IMR-90 (cell line): ENCODE results near the gene DIP2C. TPM values are rescaled to one million over a fixed set of nuclear protein-coding genes. Genes with fewer than 3 reads are reported as not detected.

Experiments
- ATAC-seq: fragments of 200-7000 bp; cut with Tn5 transposase; 2 replicates; pipeline ENCODE4 v1.9.1; 2020; ENCODE audit warnings: low read depth, mild to moderate bottlenecking, moderate library complexity
- BruUV-seq: library from RNA; stranded (reverse); fragments of 400-500 nt; replicated peaks from 2 replicates; lab custom pipeline; 2021; lab: Mats Ljungman, UMichigan
- CTCF ChIA-PET: fragments of 300-600 bp; formaldehyde crosslinking; extraction: SDS; loops from one replicate; lab custom pipeline; 2021; ENCODE audit warnings: antibody characterized with exemption; lab: Yijun Ruan, JAX
- POLR2A ChIA-PET: fragments of 300-600 bp; sonication (Branson Sonifier 250); formaldehyde crosslinking; loops from one replicate; lab custom pipeline; 2022; ENCODE audit warnings: antibody characterized with exemption; ENCODE audit not compliant: unreplicated experiment; lab: Charles Lee
- DNase-seq: peaks from one replicate; pipeline ENCODE4 v3.0.0; 2013
- H2AFZ ChIP-seq: replicated peaks from 2 replicates; pipeline ENCODE3; 2013; ENCODE audit warnings: low read length, mild to moderate bottlenecking; ENCODE audit not compliant: poor library complexity
- H2AK5ac ChIP-seq: 2 replicates; pipeline ENCODE4 v1.6.1; 2013; ENCODE audit warnings: low read depth, low read length, inconsistent platforms
- H2AK9ac ChIP-seq: replicated peaks from 2 replicates; pipeline ENCODE3; 2013; ENCODE audit warnings: mild to moderate bottlenecking, low read depth, low read length, moderate library complexity; ENCODE audit not compliant: poor library complexity
- H2BK120ac ChIP-seq: 2 replicates; pipeline ENCODE4 v1.6.1; 2013; ENCODE audit warnings: low read depth, low read length, inconsistent platforms
- H2BK15ac ChIP-seq: 3 replicates; pipeline ENCODE4 v1.6.1; 2013; ENCODE audit warnings: low read depth, low read length, inconsistent platforms
- H2BK20ac ChIP-seq: 2 replicates; pipeline ENCODE4 v1.6.1; 2013; ENCODE audit warnings: low read depth, mild to moderate bottlenecking, inconsistent platforms, low read length, moderate library complexity
- H2BK5ac ChIP-seq: 2 replicates; pipeline ENCODE4 v1.6.1; 2013; ENCODE audit warnings: mild to moderate bottlenecking, low read depth, low read length, inconsistent platforms; ENCODE audit not compliant: poor library complexity, severe bottlenecking
- H3K14ac ChIP-seq: replicated peaks from 2 replicates; pipeline ENCODE4 v1.6.1; 2013; ENCODE audit warnings: low read depth, low read length, inconsistent platforms
- H3K18ac ChIP-seq: 2 replicates; pipeline ENCODE4 v1.6.1; 2013; ENCODE audit warnings: low read depth, low read length, control low read depth
- H3K23ac ChIP-seq: 2 replicates; pipeline ENCODE4 v1.6.1; 2013; ENCODE audit warnings: low read depth, low read length, inconsistent platforms
- H3K27ac ChIP-seq: 2 replicates; pipeline ENCODE4 v1.5.1; 2013; ENCODE audit warnings: mild to moderate bottlenecking, control low read depth, low read length; ENCODE audit not compliant: insufficient read depth
- H3K27me3 ChIP-seq: 2 replicates; pipeline ENCODE4 v1.6.1; 2013; ENCODE audit warnings: low read length; ENCODE audit not compliant: control insufficient read depth, insufficient read depth
- H3K36me3 ChIP-seq: 2 replicates; pipeline ENCODE4 v1.6.1; 2013; ENCODE audit warnings: low read length, mixed read lengths; ENCODE audit not compliant: control insufficient read depth, insufficient read depth
- H3K4ac ChIP-seq: 2 replicates; pipeline ENCODE4 v1.6.1; 2013; ENCODE audit warnings: low read depth, low read length, inconsistent platforms
- H3K4me1 ChIP-seq: 2 replicates; pipeline ENCODE4 v1.6.1; 2013; ENCODE audit warnings: low read length, mixed read lengths; ENCODE audit not compliant: control insufficient read depth, insufficient read depth
- H3K4me2 ChIP-seq: 2 replicates; pipeline ENCODE4 v1.6.1; 2013; ENCODE audit warnings: low read depth, mild to moderate bottlenecking, control low read depth, low read length, moderate library complexity
- H3K4me3 ChIP-seq: 2 replicates; pipeline ENCODE4 v1.5.1; 2013; ENCODE audit warnings: low read depth, mild to moderate bottlenecking, control low read depth, low read length, moderate library complexity; ENCODE audit not compliant: insufficient read depth
- H3K56ac ChIP-seq: 2 replicates; pipeline ENCODE4 v1.6.1; 2013; ENCODE audit warnings: low read length, inconsistent platforms; ENCODE audit not compliant: insufficient read depth; ENCODE audit errors: extremely low read depth
- H3K79me1 ChIP-seq, 2 experiments: 2 replicates each; pipeline ENCODE4 v1.6.1; 2013; ENCODE audit warnings: low read length in 2 of 2, inconsistent platforms in 1 of 2, low read depth in 1 of 2
- H3K9ac ChIP-seq: 2 replicates; pipeline ENCODE4 v1.6.1; 2013; ENCODE audit warnings: low read depth, low read length, control low read depth
- H3K9me1 ChIP-seq: 2 replicates; pipeline ENCODE4 v1.6.1; 2013; ENCODE audit warnings: low read length, inconsistent platforms; ENCODE audit not compliant: insufficient read depth
- H3K9me3 ChIP-seq: 2 replicates; pipeline ENCODE4 v1.6.1; 2013; ENCODE audit warnings: low read length; ENCODE audit not compliant: control insufficient read depth, insufficient read depth
- H4K20me1 ChIP-seq: 2 replicates; pipeline ENCODE4 v1.6.1; 2013; ENCODE audit warnings: low read length, inconsistent platforms; ENCODE audit not compliant: insufficient read depth
- H4K5ac ChIP-seq: 2 replicates; pipeline ENCODE4 v1.6.1; 2013; ENCODE audit warnings: mild to moderate bottlenecking, low read depth, low read length, control low read depth
- H4K8ac ChIP-seq, 2 experiments: 2 replicates each; pipeline ENCODE4 v1.6.1; 2013; ENCODE audit warnings: low read depth in 2 of 2, low read length in 2 of 2, control low read depth in 1 of 2, inconsistent platforms in 1 of 2
- H4K91ac ChIP-seq: 2 replicates; pipeline ENCODE4 v1.6.1; 2013; ENCODE audit warnings: low read depth, low read length, inconsistent platforms; ENCODE audit not compliant: insufficient read depth
- MAZ ChIP-seq: IDR thresholded peaks from 2 replicates; pipeline ENCODE4 v1.6.1; 2012; ENCODE audit warnings: low read depth, mild to moderate bottlenecking, low read length, improper control_type of control experiment, moderate library complexity, borderline replicate concordance
- NFE2L2 ChIP-seq: fragments of 150-350 bp; IDR thresholded peaks from 2 replicates; pipeline ENCODE4 v1.6.1; 2016; ENCODE audit warnings: low read depth, mild to moderate bottlenecking, low read length
- POLR2A ChIP-seq: IDR thresholded peaks from 2 replicates; pipeline ENCODE4 v1.6.1; 2012; ENCODE audit warnings: mild to moderate bottlenecking, low read depth, low read length
- RFX5 ChIP-seq: IDR thresholded peaks from 2 replicates; pipeline ENCODE4 v1.8.0; 2012; ENCODE audit warnings: low read depth, mild to moderate bottlenecking, low read length, moderate library complexity
- WGBS, 2 experiments: methylation state at CpG; one replicate each; pipeline versions ENCODE4 v1.1.5 to v1.1.7; 2013; ENCODE audit warnings: missing lambda C conversion rate in 2 of 2; ENCODE audit not compliant: insufficient read length in 1 of 2; ENCODE audit errors: extremely low coverage in 2 of 2; 5-methylcytosine and 5-hydroxymethylcytosine counted together
- dilution Hi-C: fragments of 300-500 bp; cut with HindIII; formaldehyde crosslinking; loops from one replicate; pipeline ENCODE4 v1.14.3; 2018; ENCODE audit warnings: low sequenced_read_pairs; ENCODE audit not compliant: unreplicated experiment
- in situ Hi-C: fragments of 300-500 bp; cut with MboI; formaldehyde crosslinking; loops from 3 replicates; pipeline ENCODE4 v1.14.3; 2019; ENCODE audit warnings: low sequenced_read_pairs, inconsistent platforms, mixed read lengths
- intact Hi-C: fragments of 100-400 bp; cut with micrococcal nuclease; formaldehyde crosslinking; loops from 2 replicates; pipeline ENCODE4 v1.10.0; 2022
- polyA plus RNA-seq, 3 experiments: library from polyadenylated mRNA; depleted of rRNA; stranded (reverse); fragments of >200 nt; gene quantifications; 2 replicates each; pipeline ENCODE4 v1.2.3, GENCODE V29; 2012; ENCODE audit warnings: low replicate concordance in 1 of 3
- total RNA-seq: library from RNA; depleted of rRNA; stranded (reverse); fragments of >200 nt; gene quantifications from 2 replicates; pipeline ENCODE4 v1.2.3, GENCODE V29; 2012
- TF ChIP-seq, protein P1 (sequence below): conservative IDR thresholded peaks from 2 replicates; pipeline ENCODE4 v1.5.1; 2012; ENCODE audit warnings: mild to moderate bottlenecking, low read depth, low read length, improper control_type of control experiment
- TF ChIP-seq, protein P2 (sequence below): fragments of 150-350 bp; IDR thresholded peaks from 2 replicates; pipeline ENCODE4 v1.6.1; 2017; ENCODE audit warnings: mild to moderate bottlenecking, antibody characterized with exemption, low read length, low read depth

The DIP2C gene
- total and polyA plus RNA-seq, 2 of the 4 experiments (the other 2 are of a cell fraction): 8.6 to 17.3 TPM

DNA sequence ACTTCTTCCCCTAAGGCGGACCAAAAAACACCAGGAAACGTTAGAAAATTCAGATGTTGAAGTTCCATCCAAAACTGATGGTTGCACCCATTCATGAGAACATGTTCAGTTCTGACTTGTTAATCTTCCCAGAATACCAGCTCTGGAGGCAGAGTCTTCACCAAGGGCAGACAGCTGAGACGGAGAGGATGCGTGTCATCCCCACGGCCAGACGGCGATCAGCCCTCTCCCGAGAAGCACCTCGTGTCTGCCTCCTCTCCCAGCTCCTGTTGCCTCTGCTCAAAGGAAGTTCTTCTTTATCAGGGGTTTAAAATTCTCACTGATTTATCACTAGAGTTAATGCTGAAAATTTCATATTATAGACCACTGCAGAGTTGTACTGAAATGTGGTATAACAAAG, 284.5 kb downstream of the DIP2C start:
- TF ChIP-seq RFX5 (no peak), POLR2A (no peak), NFE2L2 (no peak), MAZ (no peak)
- TF ChIP-seq, protein P1, sequence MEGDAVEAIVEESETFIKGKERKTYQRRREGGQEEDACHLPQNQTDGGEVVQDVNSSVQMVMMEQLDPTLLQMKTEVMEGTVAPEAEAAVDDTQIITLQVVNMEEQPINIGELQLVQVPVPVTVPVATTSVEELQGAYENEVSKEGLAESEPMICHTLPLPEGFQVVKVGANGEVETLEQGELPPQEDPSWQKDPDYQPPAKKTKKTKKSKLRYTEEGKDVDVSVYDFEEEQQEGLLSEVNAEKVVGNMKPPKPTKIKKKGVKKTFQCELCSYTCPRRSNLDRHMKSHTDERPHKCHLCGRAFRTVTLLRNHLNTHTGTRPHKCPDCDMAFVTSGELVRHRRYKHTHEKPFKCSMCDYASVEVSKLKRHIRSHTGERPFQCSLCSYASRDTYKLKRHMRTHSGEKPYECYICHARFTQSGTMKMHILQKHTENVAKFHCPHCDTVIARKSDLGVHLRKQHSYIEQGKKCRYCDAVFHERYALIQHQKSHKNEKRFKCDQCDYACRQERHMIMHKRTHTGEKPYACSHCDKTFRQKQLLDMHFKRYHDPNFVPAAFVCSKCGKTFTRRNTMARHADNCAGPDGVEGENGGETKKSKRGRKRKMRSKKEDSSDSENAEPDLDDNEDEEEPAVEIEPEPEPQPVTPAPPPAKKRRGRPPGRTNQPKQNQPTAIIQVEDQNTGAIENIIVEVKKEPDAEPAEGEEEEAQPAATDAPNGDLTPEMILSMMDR: no peak
- TF ChIP-seq, protein P2, sequence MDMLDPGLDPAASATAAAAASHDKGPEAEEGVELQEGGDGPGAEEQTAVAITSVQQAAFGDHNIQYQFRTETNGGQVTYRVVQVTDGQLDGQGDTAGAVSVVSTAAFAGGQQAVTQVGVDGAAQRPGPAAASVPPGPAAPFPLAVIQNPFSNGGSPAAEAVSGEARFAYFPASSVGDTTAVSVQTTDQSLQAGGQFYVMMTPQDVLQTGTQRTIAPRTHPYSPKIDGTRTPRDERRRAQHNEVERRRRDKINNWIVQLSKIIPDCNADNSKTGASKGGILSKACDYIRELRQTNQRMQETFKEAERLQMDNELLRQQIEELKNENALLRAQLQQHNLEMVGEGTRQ: no peak
- no CpG with 5 or more reads among the region's 9 CpGs for WGBS, 2 experiments
- Histone ChIP-seq H3K9ac (no peak overlapping the region), H3K9me1 (peaks cover 5% of the 10 kb centered on the region; the same call in 1 of the 2 replicates), H4K5ac (peak overlapping the region; percentile 56), H4K20me1 (no peaks in the 10 kb centered on the region; the same call in 1 of the 2 replicates), H3K36me3 (peaks cover 19% of the 10 kb centered on the region), H2BK15ac (peak overlapping the region; percentile 86), H3K18ac (peak overlapping the region; percentile 59), H4K91ac (peak overlapping the region; percentile 43; the same call in 1 of the 2 replicates), H3K27me3 (no peaks in the 10 kb centered on the region), H3K4ac (peak overlapping the region; percentile 83), H3K4me3 (no peak overlapping the region), H2AK5ac (peak overlapping the region; percentile 91), H4K8ac (peak overlapping the region; percentile 29 to 31), H2BK120ac (peak overlapping the region; percentile 60), H3K79me1 (peaks cover 0 to 38% of the 10 kb centered on the region in 2 experiments; a peak in 3 of 4 replicates), H3K4me1 (peaks cover 7% of the 10 kb centered on the region), H2AFZ (no peak overlapping the region), H2BK20ac (peak overlapping the region; percentile 66), H3K27ac (peak overlapping the region; percentile 88; the same call in 1 of the 2 replicates), H2AK9ac (peak overlapping the region; percentile 18), H3K4me2 (0 out of 2 replicates have a peak overlapping the region, but pooled peaks have one; percentile 6), H3K23ac (peak overlapping the region; percentile 53; the same call in 1 of the 2 replicates), H2BK5ac (peak overlapping the region; percentile 56), H3K14ac (peak overlapping the region; percentile 30; the same call in 1 of the 2 replicates), H3K56ac (no peak overlapping the region), H3K9me3 (no peaks in the 10 kb centered on the region; the same call in 1 of the 2 replicates)
- ChIA-PET POLR2A (no interaction called here), CTCF (interaction anchor here (0.6 kb wide), 1 partner anchor 27 kb away, joined by 6 read pairs; no protein-coding TSS in a partner anchor)
- ATAC-seq: no peak
- BruUV-seq: no TSS peak
- intact Hi-C loops: no loop called here
- dilution Hi-C loops: no loop called here
- in situ Hi-C loops: no loop called here
- peak; percentile 53 for DNase-seq
